ENCODE results near the gene INSR.

The INSR gene

DNA sequence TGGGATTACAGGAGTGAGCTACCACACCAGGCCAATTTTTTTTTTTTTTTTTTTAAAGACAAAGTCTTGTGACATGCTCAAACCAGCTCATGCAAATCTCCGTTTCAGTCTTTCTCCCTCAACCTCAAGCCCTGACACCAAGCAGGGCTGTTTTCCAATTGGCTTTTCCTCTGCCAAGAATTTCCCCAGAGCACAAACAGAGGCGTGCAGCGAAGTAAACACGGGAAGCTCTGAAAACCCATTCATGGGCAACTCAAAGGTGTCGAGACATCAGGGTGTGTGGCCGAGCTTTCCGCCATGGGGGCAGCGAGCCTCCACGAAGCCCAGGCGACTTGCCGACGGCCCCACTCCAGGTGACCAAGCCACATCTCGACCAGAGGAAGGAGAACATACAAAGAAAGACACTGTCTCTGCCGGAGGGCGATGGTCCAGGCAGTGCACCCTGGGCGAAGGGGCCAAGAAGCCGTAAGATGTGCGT lies 70.0 kb downstream of the INSR start:
- H3K9me3 ChIP-seq (ENCODE audit: control insufficient read depth, low read length), result no peaks in the 10 kb centered on the region
- H3K4me1 ChIP-seq (ENCODE audit: control insufficient read depth, insufficient read depth, low read length, poor library complexity, severe bottlenecking), result no peaks in the 10 kb centered on the region
- no peak overlapping the region for H3K4me3 ChIP-seq (ENCODE audit: extremely low read depth, insufficient read depth, low read length, poor library complexity, severe bottlenecking)
- H3K36me3 ChIP-seq (ENCODE audit: control insufficient read depth, insufficient read depth, low read length), result no peaks in the 10 kb centered on the region
- no peak overlapping the region for H3K27ac ChIP-seq (ENCODE audit: low read depth, low read length, severe bottlenecking)
- 86 to 93% methylated on average over 14 to 18 of the region's 18 CpGs for WGBS, 2 experiments (ENCODE audit: insufficient coverage in 2 of 2)

DNA sequence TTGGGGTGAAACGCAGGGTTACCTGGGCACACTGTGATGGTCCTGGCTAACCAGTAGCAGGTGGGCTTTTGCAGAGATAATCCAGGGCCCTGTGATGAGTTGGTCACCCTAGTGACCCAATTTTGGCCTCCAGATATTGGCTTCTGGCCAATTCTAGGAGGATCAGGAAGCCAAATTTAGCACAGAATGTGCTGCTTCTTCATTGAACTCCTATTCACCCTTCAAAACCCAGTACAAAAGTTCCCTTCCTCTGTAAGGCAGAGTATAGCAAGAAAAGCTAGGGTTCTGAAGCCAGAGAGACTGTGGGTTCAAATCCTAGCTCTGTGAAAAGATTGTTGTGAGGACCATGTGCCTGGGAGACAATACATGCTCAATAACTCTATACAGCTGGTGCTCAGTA lies 70.8 kb downstream of the INSR start:
- Histone ChIP-seq H3K4me3 (ENCODE audit: extremely low read depth, insufficient read depth, low read length, poor library complexity, severe bottlenecking) (no peak overlapping the region), H3K9me3 (ENCODE audit: control insufficient read depth, low read length) (no peaks in the 10 kb centered on the region), H3K4me1 (ENCODE audit: control insufficient read depth, insufficient read depth, low read length, poor library complexity, severe bottlenecking) (no peaks in the 10 kb centered on the region), H3K27ac (ENCODE audit: low read depth, low read length, severe bottlenecking) (no peak overlapping the region), H3K36me3 (ENCODE audit: control insufficient read depth, insufficient read depth, low read length) (no peaks in the 10 kb centered on the region)
- WGBS, 2 experiments (ENCODE audit: insufficient coverage in 2 of 2), result 83 to 100% methylated on average over 1 of the region's 1 CpG

DNA sequence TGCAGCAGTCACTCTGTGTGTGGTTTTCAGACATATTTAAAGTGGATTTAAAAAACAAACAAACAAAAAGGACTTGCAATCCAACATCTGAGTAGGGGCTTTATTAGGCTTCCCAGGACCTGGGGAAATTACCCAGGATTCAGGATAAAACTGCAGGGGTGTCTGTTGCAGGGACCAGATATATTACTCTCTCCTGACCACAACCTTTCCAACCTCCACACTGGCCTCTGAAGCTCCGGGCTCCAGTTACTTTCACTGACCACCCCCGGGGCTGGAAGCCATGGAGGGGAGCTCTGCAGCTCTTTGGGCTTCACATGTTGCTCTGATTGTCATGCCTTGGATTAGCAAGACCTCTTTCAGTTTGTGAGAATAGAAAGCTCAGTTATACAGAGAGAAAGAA lies 75.2 kb downstream of the INSR start:
- H3K27ac ChIP-seq (ENCODE audit: low read depth, low read length, severe bottlenecking), result no peak overlapping the region
- 45 to 63% methylated on average over 2 of the region's 2 CpGs for WGBS, 2 experiments (ENCODE audit: insufficient coverage in 2 of 2)
- H3K9me3 ChIP-seq (ENCODE audit: control insufficient read depth, low read length), result no peaks in the 10 kb centered on the region
- no peaks in the 10 kb centered on the region for H3K36me3 ChIP-seq (ENCODE audit: control insufficient read depth, insufficient read depth, low read length)
- no peak overlapping the region for H3K4me3 ChIP-seq (ENCODE audit: extremely low read depth, insufficient read depth, low read length, poor library complexity, severe bottlenecking)
- H3K4me1 ChIP-seq (ENCODE audit: control insufficient read depth, insufficient read depth, low read length, poor library complexity, severe bottlenecking), result no peaks in the 10 kb centered on the region

DNA sequence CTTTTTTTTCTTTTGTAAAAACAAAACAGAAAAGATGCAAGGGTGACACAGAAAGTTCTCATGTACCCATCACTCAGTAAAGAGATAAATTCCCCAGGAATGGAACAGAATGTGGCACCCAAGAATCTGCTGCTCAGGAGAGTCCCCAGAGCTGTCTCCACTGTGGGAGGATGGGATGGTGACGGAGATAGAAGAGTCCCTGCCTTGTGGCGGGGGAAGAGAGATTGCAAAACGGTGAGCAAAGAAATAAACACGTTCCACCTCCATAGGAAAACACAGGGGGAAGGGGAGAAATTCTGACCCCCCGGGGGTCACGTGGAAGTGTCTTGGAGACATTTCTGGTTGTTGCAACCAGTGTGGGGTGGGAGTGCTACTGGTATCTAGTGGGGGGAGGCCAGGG lies 76.4 kb downstream of the INSR start:
- whole genome bisulfite sequencing, 2 experiments (ENCODE audit: insufficient coverage in 2 of 2), result 100% methylated on average over 2 to 4 of the region's 6 CpGs
- Histone ChIP-seq H3K36me3 (ENCODE audit: control insufficient read depth, insufficient read depth, low read length) (no peaks in the 10 kb centered on the region), H3K27ac (ENCODE audit: low read depth, low read length, severe bottlenecking) (no peak overlapping the region), H3K9me3 (ENCODE audit: control insufficient read depth, low read length) (no peaks in the 10 kb centered on the region), H3K4me1 (ENCODE audit: control insufficient read depth, insufficient read depth, low read length, poor library complexity, severe bottlenecking) (no peaks in the 10 kb centered on the region), H3K4me3 (ENCODE audit: extremely low read depth, insufficient read depth, low read length, poor library complexity, severe bottlenecking) (no peak overlapping the region)

DNA sequence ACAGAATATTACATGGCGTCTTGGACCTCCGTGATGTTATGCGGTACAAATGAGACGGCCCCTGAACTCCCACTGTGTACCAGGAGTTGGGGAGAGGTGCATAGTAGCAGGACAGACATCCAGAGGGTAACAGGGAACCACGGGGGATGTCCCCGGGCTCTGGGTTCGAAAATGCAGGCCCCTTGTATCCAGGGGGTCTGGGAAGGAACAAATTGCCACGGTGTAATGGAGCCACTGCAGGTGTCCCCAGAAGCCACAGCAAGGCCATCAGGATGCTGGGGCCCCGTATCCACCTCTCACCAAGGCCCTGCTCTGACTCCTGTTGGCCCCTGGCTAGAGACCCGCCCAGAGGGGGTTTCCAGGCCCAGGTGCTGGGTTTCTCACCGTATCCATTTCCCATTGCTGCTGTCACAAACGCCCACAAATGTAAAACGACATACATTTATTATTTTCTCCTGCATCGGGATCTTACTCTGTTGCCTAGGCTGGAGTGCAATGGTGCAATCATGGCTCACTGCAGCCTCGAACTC lies 77.8 kb downstream of the INSR start:
- 84 to 92% methylated on average over 13 to 14 of the region's 15 CpGs for WGBS, 2 experiments (ENCODE audit: insufficient coverage in 2 of 2)
- Histone ChIP-seq H3K9me3 (ENCODE audit: control insufficient read depth, low read length) (no peaks in the 10 kb centered on the region), H3K27ac (ENCODE audit: low read depth, low read length, severe bottlenecking) (no peak overlapping the region), H3K4me1 (ENCODE audit: control insufficient read depth, insufficient read depth, low read length, poor library complexity, severe bottlenecking) (no peaks in the 10 kb centered on the region), H3K36me3 (ENCODE audit: control insufficient read depth, insufficient read depth, low read length) (no peaks in the 10 kb centered on the region), H3K4me3 (ENCODE audit: extremely low read depth, insufficient read depth, low read length, poor library complexity, severe bottlenecking) (no peak overlapping the region)

DNA sequence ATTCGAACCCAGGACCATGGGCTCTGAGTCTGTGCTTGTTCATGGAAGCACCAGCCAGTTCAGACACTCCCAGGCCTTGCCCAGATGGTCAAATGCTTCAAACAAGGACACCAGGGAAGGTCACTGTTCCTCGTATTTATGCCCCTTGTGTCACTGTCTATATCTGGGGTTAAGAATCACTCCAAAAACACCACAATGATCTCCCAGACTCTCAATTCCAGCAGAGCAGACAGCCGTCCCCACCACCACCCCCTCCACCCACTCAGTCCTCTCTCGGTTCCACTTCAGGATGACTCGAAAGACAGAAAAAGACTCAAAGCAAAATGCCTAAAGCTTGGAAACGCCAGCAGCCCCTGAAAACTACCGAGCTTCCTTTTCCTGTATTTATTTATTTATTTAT lies 79.0 kb downstream of the INSR start:
- Histone ChIP-seq H3K27ac (ENCODE audit: low read depth, low read length, severe bottlenecking) (no peak overlapping the region), H3K4me1 (ENCODE audit: control insufficient read depth, insufficient read depth, low read length, poor library complexity, severe bottlenecking) (no peaks in the 10 kb centered on the region), H3K9me3 (ENCODE audit: control insufficient read depth, low read length) (no peaks in the 10 kb centered on the region), H3K36me3 (ENCODE audit: control insufficient read depth, insufficient read depth, low read length) (no peaks in the 10 kb centered on the region), H3K4me3 (ENCODE audit: extremely low read depth, insufficient read depth, low read length, poor library complexity, severe bottlenecking) (no peak overlapping the region)
- WGBS, 2 experiments (ENCODE audit: insufficient coverage in 2 of 2), result 83 to 97% methylated on average over 3 of the region's 7 CpGs

DNA sequence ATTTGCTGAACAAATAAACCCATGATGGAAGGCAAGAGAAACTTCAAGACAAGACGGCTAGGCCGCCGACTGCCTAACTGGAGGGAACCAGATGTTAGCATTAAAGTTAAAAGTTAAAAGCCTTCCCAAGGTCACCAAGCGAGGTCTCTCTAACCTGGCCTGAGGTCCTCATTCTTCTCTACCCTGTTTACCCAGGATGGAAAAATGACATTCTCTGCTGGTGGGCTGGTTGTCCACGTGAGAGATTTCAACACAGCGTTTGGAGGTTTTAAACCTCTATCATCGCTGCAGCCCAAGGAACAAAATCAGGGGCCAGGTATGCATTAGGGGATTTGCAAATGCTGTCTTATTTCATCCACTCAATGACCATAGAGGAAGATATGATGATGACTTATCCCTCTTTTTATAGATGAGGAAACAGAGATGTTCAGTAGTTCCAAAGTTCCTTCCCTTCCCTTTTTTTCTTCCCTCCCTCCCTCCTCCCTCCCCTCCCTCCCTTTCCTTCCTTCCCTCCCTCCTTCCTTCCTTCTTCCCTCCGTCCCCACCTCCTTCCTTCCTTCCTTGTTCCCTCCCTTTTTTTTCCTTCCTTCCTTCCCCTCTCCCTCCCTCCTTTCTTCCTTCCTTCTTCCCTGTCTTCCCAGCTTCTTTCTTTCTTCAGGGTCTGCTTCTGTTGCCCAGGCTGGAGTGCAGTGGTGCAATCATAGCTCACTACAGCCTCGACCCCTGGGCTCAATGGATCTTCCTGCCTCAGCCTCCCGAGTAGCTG lies 79.7 kb downstream of the INSR start:
- Histone ChIP-seq H3K4me1 (ENCODE audit: control insufficient read depth, insufficient read depth, low read length, poor library complexity, severe bottlenecking) (no peaks in the 10 kb centered on the region), H3K9me3 (ENCODE audit: control insufficient read depth, low read length) (no peaks in the 10 kb centered on the region), H3K4me3 (ENCODE audit: extremely low read depth, insufficient read depth, low read length, poor library complexity, severe bottlenecking) (no peak overlapping the region), H3K36me3 (ENCODE audit: control insufficient read depth, insufficient read depth, low read length) (no peaks in the 10 kb centered on the region), H3K27ac (ENCODE audit: low read depth, low read length, severe bottlenecking) (no peak overlapping the region)
- WGBS, 2 experiments (ENCODE audit: insufficient coverage in 2 of 2), result 87 to 88% methylated on average over 8 to 10 of the region's 10 CpGs

DNA sequence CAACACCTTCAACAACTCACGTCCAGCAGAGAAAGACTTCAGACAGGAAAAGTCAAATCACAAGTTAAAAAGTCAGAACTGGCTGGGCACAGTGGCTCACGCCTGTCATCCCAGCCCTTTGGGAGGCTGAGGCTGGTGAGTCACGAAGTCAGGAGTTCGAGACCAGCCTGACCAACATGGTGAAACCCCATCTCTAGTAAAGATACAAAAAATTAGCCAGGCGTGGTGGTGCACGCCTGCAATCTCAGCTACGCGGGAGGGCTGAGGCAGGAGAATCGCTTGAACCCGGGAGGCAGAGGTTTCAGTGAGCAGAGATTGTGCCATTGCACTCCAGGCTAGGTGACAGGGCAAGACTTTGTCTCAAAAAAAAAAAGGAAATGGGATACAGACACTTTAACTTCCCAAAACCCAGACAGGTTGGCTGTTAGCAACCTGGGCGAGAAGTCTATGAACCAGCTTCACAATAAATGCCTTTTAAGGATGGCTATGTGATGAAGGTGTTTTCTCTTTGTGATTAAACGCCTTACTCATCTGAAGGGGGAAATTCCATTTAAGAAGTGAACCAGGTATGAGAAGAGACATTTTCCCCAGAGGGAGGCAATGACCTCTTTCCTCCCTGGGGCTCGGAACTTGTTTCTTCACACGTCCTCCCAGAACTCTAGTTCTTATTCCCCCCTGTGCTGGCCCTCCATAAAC lies 80.4 kb downstream of the INSR start:
- no peak overlapping the region for H3K27ac ChIP-seq (ENCODE audit: low read depth, low read length, severe bottlenecking)
- H3K4me3 ChIP-seq (ENCODE audit: extremely low read depth, insufficient read depth, low read length, poor library complexity, severe bottlenecking), result no peak overlapping the region
- H3K9me3 ChIP-seq (ENCODE audit: control insufficient read depth, low read length), result no peaks in the 10 kb centered on the region
- WGBS, 2 experiments (ENCODE audit: insufficient coverage in 2 of 2), result 83 to 90% methylated on average over 14 of the region's 14 CpGs
- no peaks in the 10 kb centered on the region for H3K36me3 ChIP-seq (ENCODE audit: control insufficient read depth, insufficient read depth, low read length)
- H3K4me1 ChIP-seq (ENCODE audit: control insufficient read depth, insufficient read depth, low read length, poor library complexity, severe bottlenecking), result no peaks in the 10 kb centered on the region

DNA sequence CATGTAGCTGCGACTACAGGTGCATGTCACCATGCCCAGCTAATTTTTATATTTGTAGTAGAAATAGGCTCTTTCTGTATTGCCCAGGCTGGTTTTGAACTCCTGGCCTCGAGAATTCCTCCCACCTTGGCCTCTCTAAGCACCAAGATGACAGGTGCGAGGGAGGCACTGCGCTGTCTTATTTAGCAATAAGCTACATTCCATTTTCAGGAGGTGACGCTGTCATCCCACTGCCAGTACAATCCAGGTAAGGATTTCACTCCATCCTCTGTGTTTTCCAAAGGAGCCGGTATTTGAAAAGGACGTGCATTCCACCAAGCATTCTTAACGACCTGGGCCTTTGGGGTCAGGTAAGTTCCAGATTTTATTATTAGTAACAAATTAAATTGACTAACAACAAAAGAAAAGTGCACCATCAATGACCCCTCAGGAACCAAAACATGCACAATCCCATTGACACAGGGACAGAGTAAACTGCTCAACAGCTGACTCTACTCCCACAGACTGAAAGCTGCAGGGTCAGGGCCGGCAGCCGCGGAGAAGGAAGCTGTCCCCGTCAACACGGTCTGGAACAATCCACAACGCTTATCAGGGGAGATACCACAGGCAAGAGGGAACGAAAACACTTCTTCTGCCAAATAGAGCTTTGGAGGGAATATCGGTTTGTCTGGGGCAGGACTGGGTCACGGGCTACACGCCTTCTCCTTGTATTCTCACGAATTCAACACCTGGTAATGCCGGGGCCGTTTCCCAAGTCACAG lies 82.8 kb downstream of the INSR start:
- Histone ChIP-seq H3K4me1 (ENCODE audit: control insufficient read depth, insufficient read depth, low read length, poor library complexity, severe bottlenecking) (no peaks in the 10 kb centered on the region), H3K4me3 (ENCODE audit: extremely low read depth, insufficient read depth, low read length, poor library complexity, severe bottlenecking) (no peak overlapping the region), H3K36me3 (ENCODE audit: control insufficient read depth, insufficient read depth, low read length) (no peaks in the 10 kb centered on the region), H3K27ac (ENCODE audit: low read depth, low read length, severe bottlenecking) (no peak overlapping the region), H3K9me3 (ENCODE audit: control insufficient read depth, low read length) (no peaks in the 10 kb centered on the region)
- WGBS, 2 experiments (ENCODE audit: insufficient coverage in 2 of 2), result 70 to 71% methylated on average over 15 to 17 of the region's 21 CpGs

DNA sequence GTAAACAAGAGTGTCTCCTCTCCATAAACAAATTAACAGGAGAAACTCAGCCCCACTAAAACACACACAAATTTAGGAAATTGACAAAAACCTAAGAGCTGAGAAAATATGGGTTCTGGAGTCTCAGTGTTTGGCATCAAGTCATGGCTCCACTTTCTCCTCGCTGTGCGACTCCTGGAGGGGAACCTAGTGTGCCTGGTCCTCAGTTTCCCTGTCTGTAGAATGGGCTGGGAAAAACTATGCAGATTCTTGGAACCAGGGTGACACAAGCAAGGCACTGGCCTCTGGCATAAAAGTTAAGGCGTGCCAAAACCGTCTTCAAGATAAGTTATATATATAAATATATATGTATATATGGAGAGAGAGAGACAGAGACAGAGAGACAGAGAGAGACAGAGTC lies 83.9 kb downstream of the INSR start:
- Histone ChIP-seq H3K27ac (ENCODE audit: low read depth, low read length, severe bottlenecking) (no peak overlapping the region), H3K9me3 (ENCODE audit: control insufficient read depth, low read length) (no peaks in the 10 kb centered on the region), H3K4me3 (ENCODE audit: extremely low read depth, insufficient read depth, low read length, poor library complexity, severe bottlenecking) (no peak overlapping the region), H3K36me3 (ENCODE audit: control insufficient read depth, insufficient read depth, low read length) (no peaks in the 10 kb centered on the region), H3K4me1 (ENCODE audit: control insufficient read depth, insufficient read depth, low read length, poor library complexity, severe bottlenecking) (no peaks in the 10 kb centered on the region)
- 85% methylated on average over 2 of the region's 4 CpGs; no CpG with 5 or more reads in 1 of the 2 experiments for whole genome bisulfite sequencing, 2 experiments (ENCODE audit: insufficient coverage in 2 of 2)
